T-cell (primary cell): ENCODE measurements around the gene ZNF583. TPM values are rescaled to one million over a fixed set of nuclear protein-coding genes. Genes with fewer than 3 reads are reported as not detected.

Experiments
- ATAC-seq, 4 experiments: fragments of 200-7000 bp in 3 of 4; fragments of 150-1000 bp in 1 of 4; cut with Tn5 transposase; replicated peaks in 1 of 4; 1 replicate in 3 of 4; 2 replicates in 1 of 4; pipeline ENCODE4 v1.10.0; 2021; ENCODE audit warnings: moderate library complexity in 3 of 4, mild to moderate bottlenecking in 2 of 4, moderate number of reproducible peaks in 1 of 4
- CTCF ChIA-PET, 2 donors: fragments of 300-600 bp; sonication (Branson Sonifier 250); formaldehyde crosslinking; loops; one replicate each; lab custom pipeline; 2022; ENCODE audit warnings: antibody characterized with exemption in 2 of 2; lab: Charles Lee
- POLR2A ChIA-PET, 2 donors: fragments of 300-600 bp; sonication (Branson Sonifier 250); formaldehyde crosslinking; loops; one replicate each; lab custom pipeline; 2022; ENCODE audit warnings: antibody characterized with exemption in 2 of 2; lab: Charles Lee
- DNase-seq, 35 experiments: peaks; one replicate each; pipeline versions ENCODE4 v3.0.0 to v3.0.0-alpha.2; 2013 to 2023
- H3K27ac ChIP-seq: one replicate; pipeline ENCODE4 v1.5.1; 2013; ENCODE audit warnings: low read length
- H3K27me3 ChIP-seq, 2 experiments: replicated peaks in 1 of 2; 1 replicate in 1 of 2; 2 replicates in 1 of 2; pipeline versions ENCODE4 v1.6.1 to v1.7.0; 2013; ENCODE audit warnings: low read length in 1 of 2, mixed read lengths in 1 of 2; ENCODE audit not compliant: control insufficient read depth in 2 of 2, insufficient read depth in 2 of 2; ENCODE audit errors: extremely low read depth in 1 of 2
- H3K36me3 ChIP-seq, 2 donors: 1 replicate in 1 of 2; 2 replicates in 1 of 2; pipeline versions ENCODE4 v1.6.1 to v1.7.0; 2013; ENCODE audit warnings: low read length in 1 of 2; ENCODE audit not compliant: control insufficient read depth in 2 of 2, insufficient read depth in 1 of 2; ENCODE audit errors: extremely low read depth in 1 of 2
- H3K4me1 ChIP-seq, 2 experiments: 1 replicate in 1 of 2; 2 replicates in 1 of 2; pipeline versions ENCODE4 v1.6.1 to v1.7.0; 2013; ENCODE audit warnings: low read length in 2 of 2, mixed read lengths in 1 of 2; ENCODE audit not compliant: insufficient read depth in 2 of 2, control insufficient read depth in 1 of 2; ENCODE audit errors: extremely low read depth in 1 of 2
- H3K4me3 ChIP-seq, 2 donors: 1 replicate in 1 of 2; 2 replicates in 1 of 2; pipeline versions ENCODE4 v1.5.1 to v1.7.0; 2013; ENCODE audit warnings: mild to moderate bottlenecking in 2 of 2, low read length in 1 of 2, moderate library complexity in 1 of 2; ENCODE audit not compliant: control insufficient read depth in 1 of 2; ENCODE audit errors: extremely low read depth in 1 of 2
- H3K9me3 ChIP-seq: 2 replicates; pipeline ENCODE4 v1.7.0; 2013
- H3K27ac Mint-ChIP-seq, 2 donors: one replicate each; pipeline ENCODE4 v1.8.0; 2020 to 2021; ENCODE audit warnings: mild to moderate bottlenecking in 2 of 2, mixed read lengths in 2 of 2
- H3K27me3 Mint-ChIP-seq, 2 donors: one replicate each; pipeline ENCODE4 v1.8.0; 2021 to 2022; ENCODE audit warnings: mixed read lengths in 2 of 2
- H3K36me3 Mint-ChIP-seq: one replicate; pipeline ENCODE4 v1.8.0; 2021; ENCODE audit warnings: mixed read lengths
- H3K4me1 Mint-ChIP-seq, 3 donors: one replicate each; pipeline ENCODE4 v1.8.0; 2020 to 2022; ENCODE audit warnings: mixed read lengths in 3 of 3, mild to moderate bottlenecking in 1 of 3
- H3K4me3 Mint-ChIP-seq, 3 donors: one replicate each; pipeline ENCODE4 v1.8.0; 2020 to 2022; ENCODE audit warnings: mild to moderate bottlenecking in 3 of 3, mixed read lengths in 3 of 3, moderate library complexity in 3 of 3
- H3K9me3 Mint-ChIP-seq, 3 donors: one replicate each; pipeline ENCODE4 v1.8.0; 2020 to 2022; ENCODE audit warnings: mixed read lengths in 3 of 3
- WGBS: methylation state at CpG from one replicate; pipeline ENCODE4 v1.1.5; 2013; ENCODE audit warnings: missing lambda C conversion rate; ENCODE audit not compliant: insufficient coverage; 5-methylcytosine and 5-hydroxymethylcytosine counted together
- total RNA-seq, 35 experiments: library from RNA in 6 of 35; stranded (reverse) in 6 of 35; fragments of 120-200 nt in 1 of 35; gene quantifications; one replicate each; pipeline versions ENCODE4 v1.2.1 to v1.2.4 and lab custom pipeline; 2013 to 2026

Gene ZNF583
- total RNA-seq, result 10 to 100 TPM in 1 of 5 donors, 1 to 10 TPM in 4; 3.3 to 10.7 (median 7.8) TPM
- total RNA-seq (2013), result 10.1 TPM
- total RNA-seq (lab: John Stamatoyannopoulos, UW), result 4.2 to 52.3 (median 17.0) reads per million in 29 experiments

GRCh38 chr19:56403764-56404704 lies at the start of gene ZNF583:
ZNF583 (plus strand) TSS chr19:56404332; CDS start chr19:56407115, 2,783 bp downstream.
- H3K27ac Mint-ChIP-seq, result peak within 1 kb of the TSS; percentile 97
- Histone ChIP-seq H3K27ac (peak within 1 kb of the TSS; percentile 98), H3K27me3 (no peaks in the 10 kb centered on the region), H3K9me3 (peaks cover 17% of the 10 kb centered on the region), H3K36me3 (peaks cover 9 to 23% of the 10 kb centered on the region in 2 donors), H3K4me3 (peak within 1 kb of the TSS; percentile 92 to 95), H3K4me1 (peaks cover 15 to 19% of the 10 kb centered on the region in 2 experiments)
- H3K4me3 Mint-ChIP-seq, result peak within 1 kb of the TSS; percentile 79 to 96 (median 88)
- H3K4me1 Mint-ChIP-seq, result peaks cover 28 to 35% (median 33%) of the 10 kb centered on the region in 3 donors
- WGBS, result 1% methylated on average over 69 of the region's 70 CpGs
- H3K36me3 Mint-ChIP-seq, result peaks cover 70% of the 10 kb centered on the region
- peak; percentile 78 to 93 (median 86) for DNase-seq
- CTCF ChIA-PET, result interaction anchor here (0.5 to 0.6 kb wide), 3 partner anchors 10 to 1956 kb away, joined by 3 to 5 read pairs (median 4); no protein-coding TSS in a partner anchor
- POLR2A ChIA-PET, result no interaction called here
- peak; percentile 89 to 93 (median 92) for ATAC-seq
- no peaks in the 10 kb centered on the region for H3K27me3 Mint-ChIP-seq
- H3K9me3 Mint-ChIP-seq, result peaks cover 30 to 58% (median 55%) of the 10 kb centered on the region in 3 donors

- Histone ChIP-seq H3K27ac (no peak overlapping the region), H3K36me3 (no peaks in the 10 kb centered on the region), H3K27me3 (no peaks in the 10 kb centered on the region), H3K4me3 (no peak overlapping the region), H3K4me1 (no peaks in the 10 kb centered on the region), H3K9me3 (no peaks in the 10 kb centered on the region)
- ChIA-PET CTCF (no interaction called here), POLR2A (no interaction called here)
- H3K4me1 Mint-ChIP-seq, result no peaks in the 10 kb centered on the region
- peaks cover 13 to 28% (median 13%) of the 10 kb centered on the region in 3 donors for H3K9me3 Mint-ChIP-seq
- H3K4me3 Mint-ChIP-seq, result no peak overlapping the region
- H3K27ac Mint-ChIP-seq, result no peak overlapping the region
- no peak for DNase-seq
- WGBS, result no CpG with 5 or more reads among the region's 1 CpG
- peaks cover 21% of the 10 kb centered on the region for H3K36me3 Mint-ChIP-seq
- no peaks in the 10 kb centered on the region for H3K27me3 Mint-ChIP-seq
- ATAC-seq, result no peak
Observed at GRCh38 chr19:56355517-56355916, 48.6 kb upstream of the ZNF583 start.

GRCh38 chr19:56356944-56357343 lies 47.2 kb upstream of the ZNF583 start:
- CTCF ChIA-PET, result no interaction called here
- no peaks in the 10 kb centered on the region for H3K4me1 Mint-ChIP-seq
- peaks cover 16 to 37% (median 20%) of the 10 kb centered on the region in 3 donors for H3K9me3 Mint-ChIP-seq
- Histone ChIP-seq H3K36me3 (no peaks in the 10 kb centered on the region), H3K4me1 (no peaks in the 10 kb centered on the region), H3K27ac (no peak overlapping the region), H3K9me3 (no peaks in the 10 kb centered on the region), H3K27me3 (no peaks in the 10 kb centered on the region), H3K4me3 (no peak overlapping the region)
- ATAC-seq (no peak), DNase-seq (no peak)
- POLR2A ChIA-PET, result no interaction called here
- H3K27ac Mint-ChIP-seq, result no peak overlapping the region
- no peaks in the 10 kb centered on the region for H3K27me3 Mint-ChIP-seq
- peaks cover 29% of the 10 kb centered on the region for H3K36me3 Mint-ChIP-seq
- WGBS, result no CpG with 5 or more reads among the region's 2 CpGs
- no peak overlapping the region for H3K4me3 Mint-ChIP-seq

GRCh38 chr19:56360841-56361240 lies 43.3 kb upstream of the ZNF583 start:
- DNase-seq, result no peak
- ChIA-PET POLR2A (no interaction called here), CTCF (no interaction called here)
- no peak overlapping the region for H3K4me3 Mint-ChIP-seq
- Histone ChIP-seq H3K27me3 (no peaks in the 10 kb centered on the region), H3K4me1 (no peaks in the 10 kb centered on the region), H3K36me3 (no peaks in the 10 kb centered on the region), H3K27ac (no peak overlapping the region), H3K9me3 (no peaks in the 10 kb centered on the region), H3K4me3 (no peak overlapping the region)
- WGBS, result no CpG with 5 or more reads among the region's 2 CpGs
- no peaks in the 10 kb centered on the region for H3K4me1 Mint-ChIP-seq
- ATAC-seq, result no peak
- H3K27ac Mint-ChIP-seq, result no peak overlapping the region
- peaks cover 35 to 64% (median 43%) of the 10 kb centered on the region in 3 donors for H3K9me3 Mint-ChIP-seq
- no peaks in the 10 kb centered on the region for H3K27me3 Mint-ChIP-seq
- peaks cover 33% of the 10 kb centered on the region for H3K36me3 Mint-ChIP-seq

- Histone ChIP-seq H3K4me3 (peak overlapping the region; percentile 65 to 80), H3K9me3 (peaks cover 5% of the 10 kb centered on the region), H3K27ac (peak overlapping the region; percentile 62), H3K4me1 (peaks cover 8 to 14% of the 10 kb centered on the region in 2 experiments), H3K27me3 (peaks cover 0 to 7% of the 10 kb centered on the region in 2 experiments), H3K36me3 (peaks cover 0 to 10% of the 10 kb centered on the region in 2 donors)
- WGBS, result 9% methylated on average over 57 of the region's 65 CpGs
- Mint-ChIP-seq H3K27ac (peak overlapping the region; percentile 72 to 84), H3K36me3 (peaks cover 41% of the 10 kb centered on the region), H3K27me3 (peaks cover 0 to 2% of the 10 kb centered on the region in 2 donors), H3K4me1 (peaks cover 22 to 25% (median 23%) of the 10 kb centered on the region in 3 donors), H3K4me3 (peak overlapping the region; percentile 89 to 92 (median 90)), H3K9me3 (peaks cover 30 to 53% (median 47%) of the 10 kb centered on the region in 3 donors)
- POLR2A ChIA-PET, result no interaction called here
- ATAC-seq (peak; percentile 89 to 97 (median 96)), DNase-seq (peak; percentile 51 to 86 (median 72))
- CTCF ChIA-PET, result interaction anchor here (0.5 to 1.0 kb wide), 3 partner anchors 53 to 106 kb away, joined by 3 to 5 read pairs (median 4); partner anchors contain the start of gene ZSCAN5A (in 1 of the 2)
Observed at GRCh38 chr19:56367829-56368711, 36.1 kb upstream of the ZNF583 start.
